Lower lobe of right lung (tissue), 2 donors: ENCODE measurements around the gene SPOCD1. TPM values are rescaled to one million over a fixed set of nuclear protein-coding genes. Genes with fewer than 3 reads are reported as not detected.

Experiments
- ATAC-seq, 2 donors: fragments of 200-7000 bp; cut with Tn5 transposase; one replicate each; pipeline ENCODE4 v1.9.1; 2020 to 2022; ENCODE audit warnings: mild to moderate bottlenecking in 2 of 2, moderate library complexity in 2 of 2
- DNase-seq: peaks from one replicate; pipeline ENCODE4 v3.0.0-alpha.2; 2020
- H3K27ac ChIP-seq: fragments of 200-600 bp; one replicate; pipeline ENCODE4 v1.8.0; 2022
- H3K27me3 ChIP-seq: fragments of 200-600 bp; one replicate; pipeline ENCODE4 v1.8.0; 2022; ENCODE audit warnings: low read depth
- H3K36me3 ChIP-seq: fragments of 200-600 bp; one replicate; pipeline ENCODE4 v1.8.0; 2022; ENCODE audit warnings: mild to moderate bottlenecking
- H3K4me1 ChIP-seq: fragments of 200-600 bp; one replicate; pipeline ENCODE4 v1.8.0; 2022
- H3K4me3 ChIP-seq: fragments of 200-600 bp; one replicate; pipeline ENCODE4 v1.8.0; 2022; ENCODE audit warnings: mild to moderate bottlenecking
- H3K9me3 ChIP-seq: fragments of 200-600 bp; one replicate; pipeline ENCODE4 v1.8.0; 2022
- intact Hi-C: fragments of 100-400 bp; cut with DNase I; formaldehyde crosslinking; loops from one replicate; pipeline ENCODE4 v1.11.0; 2022
- total RNA-seq: library from RNA; stranded (reverse); fragmentation: NEBNext Ultra II Directional; extraction: Animal tissue kit (Norgen Biotek cat#: 25700); gene quantifications from one replicate; pipeline ENCODE4 v1.2.1, GENCODE V29; 2021
- TF ChIP-seq, protein P1 (sequence below): fragments of 200-600 bp; IDR thresholded peaks from one replicate; pipeline ENCODE4 v1.8.0; 2022; ENCODE audit warnings: antibody characterized with exemption, mild to moderate bottlenecking
- donor health status: DM: no; HTN: yes; CAD: no; lungs with severe emphysema.

SPOCD1 gene
- total RNA-seq, 1 donor from 2014 or later, result 21.6 TPM

DNA sequence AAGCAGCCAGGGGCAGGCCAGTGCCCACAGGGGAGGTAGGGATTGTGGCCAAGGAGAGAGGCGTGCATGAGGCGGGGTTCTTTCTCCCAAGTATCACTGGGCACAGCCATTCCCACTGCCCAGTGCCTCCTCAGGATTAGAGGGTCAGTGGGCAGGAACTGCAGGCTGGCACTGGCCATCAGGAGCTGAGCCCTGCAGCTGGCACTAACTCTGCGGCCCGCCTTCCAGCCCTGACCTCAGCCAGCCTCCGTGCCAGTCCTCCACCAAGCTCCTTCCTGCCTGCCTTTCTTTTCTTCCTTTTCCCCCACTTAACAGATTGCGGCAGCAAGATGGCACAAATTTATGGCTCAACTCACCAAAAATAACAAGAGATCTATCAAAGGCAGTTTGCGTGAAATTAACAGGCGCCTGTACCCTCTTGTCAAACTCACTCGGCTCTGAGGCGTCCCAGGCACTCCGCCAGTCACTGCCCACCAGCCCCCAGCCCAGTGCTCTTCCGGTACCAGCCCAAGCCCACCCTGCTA lies 62.8 kb downstream of the SPOCD1 start:
- ATAC-seq, result no peak
- H3K27me3 ChIP-seq, result peaks cover 4% of the 10 kb centered on the region
- H3K4me1 ChIP-seq, result no peaks in the 10 kb centered on the region
- DNase-seq, result no peak
- H3K4me3 ChIP-seq, result no peak overlapping the region
- intact Hi-C loops, result no loop called here
- no peak overlapping the region for H3K27ac ChIP-seq
- no peaks in the 10 kb centered on the region for H3K9me3 ChIP-seq
- H3K36me3 ChIP-seq, result no peaks in the 10 kb centered on the region
- TF ChIP-seq, protein P1, sequence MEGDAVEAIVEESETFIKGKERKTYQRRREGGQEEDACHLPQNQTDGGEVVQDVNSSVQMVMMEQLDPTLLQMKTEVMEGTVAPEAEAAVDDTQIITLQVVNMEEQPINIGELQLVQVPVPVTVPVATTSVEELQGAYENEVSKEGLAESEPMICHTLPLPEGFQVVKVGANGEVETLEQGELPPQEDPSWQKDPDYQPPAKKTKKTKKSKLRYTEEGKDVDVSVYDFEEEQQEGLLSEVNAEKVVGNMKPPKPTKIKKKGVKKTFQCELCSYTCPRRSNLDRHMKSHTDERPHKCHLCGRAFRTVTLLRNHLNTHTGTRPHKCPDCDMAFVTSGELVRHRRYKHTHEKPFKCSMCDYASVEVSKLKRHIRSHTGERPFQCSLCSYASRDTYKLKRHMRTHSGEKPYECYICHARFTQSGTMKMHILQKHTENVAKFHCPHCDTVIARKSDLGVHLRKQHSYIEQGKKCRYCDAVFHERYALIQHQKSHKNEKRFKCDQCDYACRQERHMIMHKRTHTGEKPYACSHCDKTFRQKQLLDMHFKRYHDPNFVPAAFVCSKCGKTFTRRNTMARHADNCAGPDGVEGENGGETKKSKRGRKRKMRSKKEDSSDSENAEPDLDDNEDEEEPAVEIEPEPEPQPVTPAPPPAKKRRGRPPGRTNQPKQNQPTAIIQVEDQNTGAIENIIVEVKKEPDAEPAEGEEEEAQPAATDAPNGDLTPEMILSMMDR, result no peak

GRCh38 chr1:31752258-31752657 lies 63.6 kb downstream of the SPOCD1 start:
- no peak for DNase-seq
- H3K27ac ChIP-seq, result no peak overlapping the region
- no peaks in the 10 kb centered on the region for H3K36me3 ChIP-seq
- TF ChIP-seq, protein P1, result no peak
- no peak for ATAC-seq
- peaks cover 4% of the 10 kb centered on the region for H3K27me3 ChIP-seq
- intact Hi-C loops, result no loop called here
- H3K9me3 ChIP-seq, result no peaks in the 10 kb centered on the region
- H3K4me1 ChIP-seq, result no peaks in the 10 kb centered on the region
- H3K4me3 ChIP-seq, result no peak overlapping the region

GRCh38 chr1:31751822-31752241 lies 64.0 kb downstream of the SPOCD1 start:
- Histone ChIP-seq H3K36me3 (no peaks in the 10 kb centered on the region), H3K4me1 (no peaks in the 10 kb centered on the region), H3K9me3 (no peaks in the 10 kb centered on the region), H3K4me3 (no peak overlapping the region), H3K27me3 (peaks cover 4% of the 10 kb centered on the region), H3K27ac (no peak overlapping the region)
- intact Hi-C loops, result no loop called here
- DNase-seq (no peak), ATAC-seq (no peak)
- TF ChIP-seq, protein P1, result no peak

- H3K4me1 ChIP-seq, result no peaks in the 10 kb centered on the region
- ATAC-seq (no peak), DNase-seq (no peak)
- no peaks in the 10 kb centered on the region for H3K36me3 ChIP-seq
- peaks cover 4% of the 10 kb centered on the region for H3K27me3 ChIP-seq
- intact Hi-C loops, result no loop called here
- TF ChIP-seq, protein P1, result no peak
- no peak overlapping the region for H3K4me3 ChIP-seq
- H3K27ac ChIP-seq, result no peak overlapping the region
- H3K9me3 ChIP-seq, result no peaks in the 10 kb centered on the region
These were observed 64.8 kb downstream of the SPOCD1 start for GRCh38 chr1:31750858-31751510.

GRCh38 chr1:31749785-31750735 lies 65.8 kb downstream of the SPOCD1 start:
- Histone ChIP-seq H3K4me1 (no peaks in the 10 kb centered on the region), H3K4me3 (no peak overlapping the region), H3K36me3 (no peaks in the 10 kb centered on the region), H3K9me3 (no peaks in the 10 kb centered on the region), H3K27ac (no peak overlapping the region), H3K27me3 (peaks cover 4% of the 10 kb centered on the region)
- ATAC-seq, result no peak
- intact Hi-C loops, result no loop called here
- no peak for DNase-seq
- TF ChIP-seq, protein P1, result no peak
